H1 (cell line): ENCODE measurements around the gene UNK.

Source experiments
- ATF2 ChIP-seq: IDR thresholded peaks from 2 replicates; pipeline ENCODE4 v1.6.1; 2012; ENCODE audit warnings: low read length, inconsistent platforms
- CHD2 ChIP-seq: IDR thresholded peaks from 2 replicates; pipeline ENCODE4 v1.6.1; 2012; ENCODE audit warnings: low read length, improper control_type of control experiment
- CTCF ChIP-seq, 3 experiments: IDR thresholded peaks; 1 replicate in 2 of 3; 2 replicates in 1 of 3; pipeline versions ENCODE4 v1.5.1 to v1.6.1; 2011; ENCODE audit warnings: low read length in 3 of 3, mild to moderate bottlenecking in 3 of 3, inconsistent platforms in 2 of 3, low read depth in 1 of 3, moderate library complexity in 1 of 3; ENCODE audit not compliant: insufficient read depth in 1 of 3; ENCODE audit errors: control extremely low read depth in 1 of 3
- EP300 ChIP-seq, 2 experiments: IDR thresholded peaks; 1 replicate in 1 of 2; 2 replicates in 1 of 2; pipeline ENCODE4 v1.6.1; 2011 to 2012; ENCODE audit warnings: low read depth in 2 of 2, low read length in 2 of 2, mild to moderate bottlenecking in 2 of 2, borderline replicate concordance in 1 of 2, inconsistent platforms in 1 of 2, moderate library complexity in 1 of 2
- HDAC2 ChIP-seq, 2 experiments: fragments of 300-600 bp in 1 of 2; sonication (generic) in 1 of 2; IDR thresholded peaks; 2 replicates each; pipeline ENCODE4 v1.6.1; 2011 to 2012; ENCODE audit warnings: low read depth in 2 of 2, low read length in 2 of 2, mild to moderate bottlenecking in 2 of 2, moderate library complexity in 2 of 2, borderline replicate concordance in 1 of 2, inconsistent platforms in 1 of 2
- JUND ChIP-seq: IDR thresholded peaks from 2 replicates; pipeline ENCODE4 v1.6.1; 2011; ENCODE audit warnings: mild to moderate bottlenecking, improper control_type of control experiment, low read length
- NRF1 ChIP-seq: IDR thresholded peaks from 2 replicates; pipeline ENCODE4 v1.6.1; 2011; ENCODE audit warnings: mild to moderate bottlenecking, low read depth, low read length, improper control_type of control experiment
- POLR2A ChIP-seq, 2 experiments: IDR thresholded peaks; 1 replicate in 1 of 2; 2 replicates in 1 of 2; pipeline ENCODE4 v1.6.1; 2011; ENCODE audit warnings: low read depth in 2 of 2, low read length in 2 of 2, mild to moderate bottlenecking in 2 of 2; ENCODE audit errors: control extremely low read depth in 1 of 2
- RFX5 ChIP-seq: IDR thresholded peaks from 2 replicates; pipeline ENCODE4 v1.6.1; 2011; ENCODE audit warnings: low read depth, low read length, improper control_type of control experiment, borderline replicate concordance
- SRF ChIP-seq: IDR thresholded peaks from 2 replicates; pipeline ENCODE4 v1.6.1; 2011; ENCODE audit warnings: mild to moderate bottlenecking, low read depth, low read length, moderate library complexity
- TBP ChIP-seq: IDR thresholded peaks from 2 replicates; pipeline ENCODE4 v1.6.1; 2011; ENCODE audit warnings: low read depth, low read length, improper control_type of control experiment
- TCF12 ChIP-seq: IDR thresholded peaks from 2 replicates; pipeline ENCODE4 v1.6.1; 2011; ENCODE audit warnings: low read depth, mild to moderate bottlenecking, low read length
- ZNF274 ChIP-seq: IDR thresholded peaks from 2 replicates; pipeline ENCODE4 v1.7.0; 2012; ENCODE audit warnings: low read length, borderline replicate concordance; ENCODE audit errors: extremely low read depth

- TF ChIP-seq CTCF (IDR thresholded peaks at IDR 0.05; ENCODE audit: control extremely low read depth in 1 of 3, insufficient read depth in 1 of 3, low read depth in 1 of 3, low read length in 3 of 3) (no peak), CHD2 (no peak), NRF1 (no peak), JUND (no peak), EP300 (IDR thresholded peaks at IDR 0.05; ENCODE audit: borderline replicate concordance in 1 of 2, low read depth in 2 of 2, low read length in 2 of 2) (no peak), HDAC2 (IDR thresholded peaks at IDR 0.05; ENCODE audit: borderline replicate concordance in 1 of 2, low read depth in 2 of 2, low read length in 2 of 2) (no peak), RFX5 (no peak), SRF (no peak), POLR2A (IDR thresholded peaks at IDR 0.05; ENCODE audit: control extremely low read depth in 1 of 2, low read depth in 2 of 2, low read length in 2 of 2) (no peak), TCF12 (no peak), TBP (no peak), ZNF274 (no peak), ATF2 (no peak)
Measured at GRCh38 chr17:75763613-75764416, 20.8 kb upstream of the UNK start.
